Adipocyte (in vitro differentiated cells): ENCODE results near the gene PRKAR2B.
"Not testable (repeated sequence)": the region's sequence is repeated elsewhere in the genome, so short reads cannot be mapped to it uniquely, and the experiment has no call there.

Source experiments
- DNase-seq: peaks from one replicate; pipeline ENCODE4 v3.0.0-alpha.2; 2015; ENCODE audit warnings: low read depth
- H3K27me3 ChIP-seq: replicated peaks from 2 replicates; pipeline ENCODE4 v1.7.0; 2013; ENCODE audit warnings: mild to moderate bottlenecking, low read length, moderate library complexity; ENCODE audit not compliant: control insufficient read depth, insufficient read depth
- H3K36me3 ChIP-seq: 2 replicates; pipeline ENCODE4 v1.7.0; 2013; ENCODE audit warnings: low read length, mild to moderate bottlenecking, moderate library complexity; ENCODE audit not compliant: control insufficient read depth, insufficient read depth, severe bottlenecking
- H3K4me1 ChIP-seq: 2 replicates; pipeline ENCODE4 v1.7.0; 2013; ENCODE audit warnings: mild to moderate bottlenecking, low read length, moderate library complexity; ENCODE audit not compliant: control insufficient read depth, insufficient read depth
- H3K4me3 ChIP-seq: 2 replicates; pipeline ENCODE4 v1.7.0; 2013; ENCODE audit warnings: mild to moderate bottlenecking, low read length, moderate library complexity
- H3K9ac ChIP-seq: 2 replicates; pipeline ENCODE4 v1.7.0; 2013; ENCODE audit warnings: mild to moderate bottlenecking, low read length, moderate library complexity
- H3K9me3 ChIP-seq: 2 replicates; pipeline ENCODE4 v1.7.0; 2013; ENCODE audit warnings: mild to moderate bottlenecking, low read length, moderate library complexity; ENCODE audit not compliant: control insufficient read depth

Gene PRKAR2B

DNA sequence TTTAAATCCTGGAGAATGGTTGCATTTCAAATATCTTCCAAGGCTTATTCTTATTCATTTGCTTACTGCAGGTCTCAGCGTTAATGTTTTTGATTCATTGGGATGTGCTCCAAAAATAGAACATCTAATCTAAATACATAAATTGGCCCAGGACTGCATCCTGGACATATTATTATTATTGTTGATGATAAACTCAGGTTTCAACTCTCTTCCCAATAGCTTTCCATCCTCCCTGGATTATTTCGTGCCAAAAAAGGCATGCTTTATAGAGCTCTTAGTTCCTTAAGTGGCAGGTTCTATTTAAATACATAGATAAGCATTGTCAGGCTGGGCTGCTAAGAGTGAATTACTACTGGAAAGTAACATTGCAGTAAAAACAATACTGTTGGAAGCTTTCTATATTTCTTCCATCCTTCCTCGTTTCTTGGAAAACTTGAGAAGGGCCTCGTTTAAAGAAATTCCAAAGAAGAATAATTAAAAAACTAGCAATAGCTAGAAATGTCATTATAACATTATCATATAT is 14.7 kb upstream of the PRKAR2B start:
- H3K36me3 ChIP-seq, result no peaks in the 10 kb centered on the region
- H3K9me3 ChIP-seq, result no peaks in the 10 kb centered on the region
- H3K4me1 ChIP-seq, result peaks cover 27% of the 10 kb centered on the region
- H3K9ac ChIP-seq, result no peak overlapping the region
- no peak for DNase-seq
- no peaks in the 10 kb centered on the region for H3K27me3 ChIP-seq
- no peak overlapping the region for H3K4me3 ChIP-seq

GRCh38 chr7:107032050-107032449 is 12.5 kb upstream of the PRKAR2B start:
- Histone ChIP-seq H3K9ac (no peak overlapping the region), H3K36me3 (no peaks in the 10 kb centered on the region), H3K27me3 (no peaks in the 10 kb centered on the region), H3K4me3 (no peak overlapping the region), H3K4me1 (peaks cover 15% of the 10 kb centered on the region), H3K9me3 (no peaks in the 10 kb centered on the region)
- no peak for DNase-seq

GRCh38 chr7:107032720-107033438 is 11.6 kb upstream of the PRKAR2B start:
- Histone ChIP-seq H3K9ac (no peak overlapping the region), H3K9me3 (no peaks in the 10 kb centered on the region), H3K4me3 (no peak overlapping the region), H3K27me3 (no peaks in the 10 kb centered on the region), H3K36me3 (no peaks in the 10 kb centered on the region), H3K4me1 (peaks cover 12% of the 10 kb centered on the region)
- no peak for DNase-seq

DNA sequence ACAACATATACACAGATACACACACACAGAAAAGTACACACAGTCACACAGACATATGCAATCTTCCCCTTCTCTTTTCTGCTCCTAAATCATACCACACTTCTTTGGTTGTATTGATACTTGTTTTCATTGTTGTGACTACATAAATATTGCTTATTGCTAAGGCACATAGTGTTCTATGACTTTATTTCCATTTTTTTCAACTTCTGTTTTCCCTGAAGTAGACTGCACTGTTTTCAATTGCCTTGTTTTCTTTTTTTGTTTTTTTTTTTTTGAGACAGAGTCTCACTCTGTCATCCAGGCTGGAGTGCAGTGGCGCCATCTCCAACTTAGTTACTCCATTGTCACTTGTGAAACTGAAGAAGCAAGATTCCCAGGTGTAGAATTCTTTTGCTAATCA is 10.0 kb upstream of the PRKAR2B start:
- Histone ChIP-seq H3K4me3 (no peak overlapping the region), H3K36me3 (no peaks in the 10 kb centered on the region), H3K9ac (no peak overlapping the region), H3K4me1 (no peaks in the 10 kb centered on the region), H3K9me3 (no peaks in the 10 kb centered on the region), H3K27me3 (no peaks in the 10 kb centered on the region)
- no peak for DNase-seq

DNA sequence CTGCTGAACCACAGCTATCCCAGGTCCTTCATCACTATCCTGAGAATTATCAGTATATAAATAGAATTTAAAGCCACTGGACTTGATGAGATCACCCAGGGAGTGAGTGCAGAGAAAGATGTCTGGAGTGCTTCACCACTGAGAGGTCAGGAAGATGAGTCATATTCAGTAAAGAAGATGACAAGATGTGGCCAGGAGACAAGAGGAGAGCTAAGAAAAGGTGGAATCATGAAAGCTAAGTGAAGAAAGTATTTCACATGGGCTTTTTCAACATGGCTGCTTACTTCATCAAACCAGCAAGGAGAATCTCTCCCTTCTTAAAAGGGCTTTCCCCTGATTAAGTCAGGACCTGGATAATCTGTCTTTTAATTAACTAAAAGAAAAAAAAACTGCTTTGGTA is 9.1 kb upstream of the PRKAR2B start:
- Histone ChIP-seq H3K4me3 (no peak overlapping the region), H3K36me3 (no peaks in the 10 kb centered on the region), H3K9ac (no peak overlapping the region), H3K4me1 (no peaks in the 10 kb centered on the region), H3K27me3 (no peaks in the 10 kb centered on the region), H3K9me3 (no peaks in the 10 kb centered on the region)
- DNase-seq, result peak; percentile 52

DNA sequence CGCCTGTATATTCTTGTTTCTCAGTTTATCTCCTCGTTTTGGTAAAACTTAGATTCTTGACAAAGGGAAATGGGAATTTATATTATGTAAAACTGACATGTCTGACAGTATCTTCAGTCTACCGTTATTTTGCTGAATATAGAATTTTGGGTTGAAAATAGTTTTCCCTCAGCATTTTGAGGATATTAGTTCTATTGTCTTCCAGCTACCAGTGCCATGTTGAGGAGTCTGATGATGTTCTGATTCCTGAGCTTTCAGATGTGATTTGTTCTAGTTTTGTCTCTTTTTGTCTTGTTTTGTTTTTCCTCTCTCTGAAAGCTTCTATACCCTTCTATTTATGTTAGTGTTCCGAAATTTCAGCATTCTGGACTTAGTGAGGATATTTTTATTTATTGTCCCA is 8.0 kb upstream of the PRKAR2B start:
- H3K27me3 ChIP-seq, result no peaks in the 10 kb centered on the region
- DNase-seq, result no peak
- H3K9ac ChIP-seq, result no peak overlapping the region
- H3K4me1 ChIP-seq, result no peaks in the 10 kb centered on the region
- H3K9me3 ChIP-seq, result no peaks in the 10 kb centered on the region
- no peak overlapping the region for H3K4me3 ChIP-seq
- no peaks in the 10 kb centered on the region for H3K36me3 ChIP-seq

DNA sequence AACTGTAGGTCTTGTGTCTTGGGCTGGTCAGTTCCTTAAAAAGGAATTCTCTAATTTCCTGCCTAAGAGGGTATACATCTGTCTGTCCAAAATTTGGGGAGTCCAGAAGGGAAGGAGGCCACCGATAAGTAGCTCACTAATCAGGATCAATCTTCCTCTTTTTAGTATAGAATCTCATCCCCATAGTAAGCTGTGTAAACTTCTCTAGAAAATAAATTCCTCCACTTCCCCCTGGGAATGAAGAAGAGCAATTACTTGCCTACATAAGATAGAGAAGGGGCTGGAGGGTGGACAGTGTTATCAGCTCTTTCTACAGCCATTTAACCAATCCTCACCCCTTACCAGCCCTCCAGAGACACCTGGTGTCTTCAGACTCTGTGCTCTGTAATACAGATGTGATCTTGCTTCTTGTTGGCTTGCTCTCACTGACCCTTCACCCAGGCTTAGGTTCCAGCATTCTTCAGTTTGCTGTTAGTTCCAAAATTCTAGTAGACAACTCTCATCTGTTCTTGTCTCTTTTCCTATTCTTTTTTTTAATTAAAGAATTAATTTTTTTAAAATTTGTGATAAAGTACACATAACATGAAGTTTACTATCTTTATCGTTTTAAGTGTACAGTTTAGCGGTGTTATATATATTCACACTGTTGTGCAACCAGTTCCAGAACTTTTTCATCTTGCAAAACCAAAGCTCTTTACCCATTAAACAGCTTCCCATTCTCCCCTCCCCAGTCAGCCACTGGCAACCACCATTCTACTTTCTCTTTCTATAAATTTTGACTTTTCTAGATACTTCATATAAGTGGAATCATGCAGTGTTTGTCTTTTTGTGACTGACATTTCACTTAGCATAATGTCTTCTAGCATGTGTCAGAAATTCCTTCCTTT is 6.5 kb upstream of the PRKAR2B start:
- Histone ChIP-seq H3K9ac (no peak overlapping the region), H3K4me3 (no peak overlapping the region), H3K4me1 (no peaks in the 10 kb centered on the region), H3K36me3 (no peaks in the 10 kb centered on the region), H3K27me3 (no peaks in the 10 kb centered on the region), H3K9me3 (no peaks in the 10 kb centered on the region)
- DNase-seq, result no peak

- Histone ChIP-seq H3K9me3 (no peaks in the 10 kb centered on the region), H3K4me1 (peaks cover 6% of the 10 kb centered on the region), H3K9ac (no peak overlapping the region), H3K27me3 (no peaks in the 10 kb centered on the region), H3K4me3 (no peak overlapping the region), H3K36me3 (no peaks in the 10 kb centered on the region)
- DNase-seq, result no peak
These were observed 5.2 kb upstream of the PRKAR2B start for GRCh38 chr7:107039199-107039900.

- H3K4me3 ChIP-seq, result no peak overlapping the region
- H3K36me3 ChIP-seq, result no peaks in the 10 kb centered on the region
- H3K4me1 ChIP-seq, result peaks cover 12% of the 10 kb centered on the region
- no peak overlapping the region for H3K9ac ChIP-seq
- no peak for DNase-seq
- H3K9me3 ChIP-seq, result no peaks in the 10 kb centered on the region
- no peaks in the 10 kb centered on the region for H3K27me3 ChIP-seq
These were observed 3.4 kb upstream of the PRKAR2B start for GRCh38 chr7:107041097-107041496.

DNA sequence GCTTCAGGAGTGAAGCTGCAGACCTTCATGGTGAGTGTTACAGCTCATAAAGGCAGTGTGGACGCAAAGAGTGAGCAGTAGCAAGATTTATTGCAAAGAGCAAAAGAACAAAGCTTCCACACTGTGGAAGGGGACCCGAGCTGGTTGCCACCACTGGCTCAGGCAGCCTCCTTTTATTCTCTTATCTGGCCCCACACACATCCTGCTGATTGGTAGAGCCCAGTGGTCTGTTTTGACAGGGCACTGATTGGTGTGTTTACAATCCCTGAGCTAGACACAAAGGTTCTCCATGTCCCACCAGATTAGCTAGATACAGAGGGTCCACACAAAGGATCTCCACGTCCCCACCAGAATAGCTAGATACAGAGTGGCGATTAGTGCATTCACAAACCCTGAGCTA is 2.7 kb upstream of the PRKAR2B start:
- not testable (repeated sequence) for H3K9ac ChIP-seq, H3K36me3 ChIP-seq, DNase-seq, H3K4me3 ChIP-seq, H3K9me3 ChIP-seq, H3K27me3 ChIP-seq
- peaks cover 12% of the 10 kb centered on the region for H3K4me1 ChIP-seq

GRCh38 chr7:107042326-107042910 is 2.1 kb upstream of the PRKAR2B start:
- H3K4me1 ChIP-seq, result peaks cover 12% of the 10 kb centered on the region
- not testable (repeated sequence) for H3K9ac ChIP-seq, H3K9me3 ChIP-seq, DNase-seq, H3K36me3 ChIP-seq, H3K27me3 ChIP-seq, H3K4me3 ChIP-seq
